Prostate gland (tissue), 2 donors: ENCODE results near the gene ENO2. TPM values are rescaled to one million over a fixed set of nuclear protein-coding genes. Genes with fewer than 3 reads are reported as not detected.

Experiments
- DNase-seq: peaks from one replicate; pipeline ENCODE4 v3.0.0-alpha.2; 2019; ENCODE audit warnings: low spot score
- H3K27ac ChIP-seq, 2 donors: fragments of 200-600 bp; sonication (generic); 2 replicates each; pipeline ENCODE4 v1.5.1; 2017 to 2019
- H3K27me3 ChIP-seq: fragments of 200-600 bp; sonication (generic); replicated peaks from 2 replicates; pipeline ENCODE4 v1.5.1; 2019; ENCODE audit not compliant: insufficient read depth
- H3K36me3 ChIP-seq, 2 donors: fragments of 200-600 bp; sonication (generic); 1 replicate in 1 of 2; 2 replicates in 1 of 2; pipeline versions ENCODE4 v1.5.1 to v1.8.1; 2017 to 2019
- H3K4me1 ChIP-seq: fragments of 200-600 bp; sonication (generic); replicated peaks from 2 replicates; pipeline ENCODE4 v1.5.1; 2019
- H3K4me3 ChIP-seq, 2 donors: fragments of 200-600 bp; sonication (generic); 2 replicates each; pipeline ENCODE4 v1.5.1; 2017 to 2019
- H3K9me3 ChIP-seq: fragments of 200-600 bp; sonication (generic); 2 replicates; pipeline ENCODE4 v1.5.1; 2017
- POLR2A ChIP-seq: fragments of 450-650 bp; IDR thresholded peaks from one replicate; pipeline ENCODE4 v1.6.1; 2016; ENCODE audit warnings: antibody characterized with exemption, mild to moderate bottlenecking
- POLR2AphosphoS5 ChIP-seq: sonication (generic); formaldehyde crosslinking; IDR thresholded peaks from one replicate; pipeline ENCODE4 v1.6.1; 2017; ENCODE audit warnings: antibody characterized with exemption
- WGBS: methylation state at CpG from one replicate; pipeline ENCODE4 v1.1.5; 2018; 5-methylcytosine and 5-hydroxymethylcytosine counted together
- intact Hi-C: fragments of 100-400 bp; cut with DNase I; formaldehyde crosslinking; loops from one replicate; pipeline ENCODE4 v1.14.2; 2022
- total RNA-seq, 2 donors: library from RNA; depleted of rRNA; stranded (reverse); fragments of >200 nt; gene quantifications; one replicate each; pipeline ENCODE4 v1.1.0, GENCODE V29; 2016
- TF ChIP-seq, protein P1 (sequence below), 4 experiments: fragments of 200-600 bp in 2 of 4; fragments of 450-650 bp in 2 of 4; sonication (generic) in 2 of 4; IDR thresholded peaks; 1 replicate in 3 of 4; 2 replicates in 1 of 4; pipeline ENCODE4 v1.5.1; 2016 to 2019; ENCODE audit warnings: antibody characterized with exemption in 4 of 4, mild to moderate bottlenecking in 2 of 4, moderate library complexity in 2 of 4

ENO2 gene
- total RNA-seq, 2 donors from 2014 or later = 6.9 to 13.0 TPM

DNA sequence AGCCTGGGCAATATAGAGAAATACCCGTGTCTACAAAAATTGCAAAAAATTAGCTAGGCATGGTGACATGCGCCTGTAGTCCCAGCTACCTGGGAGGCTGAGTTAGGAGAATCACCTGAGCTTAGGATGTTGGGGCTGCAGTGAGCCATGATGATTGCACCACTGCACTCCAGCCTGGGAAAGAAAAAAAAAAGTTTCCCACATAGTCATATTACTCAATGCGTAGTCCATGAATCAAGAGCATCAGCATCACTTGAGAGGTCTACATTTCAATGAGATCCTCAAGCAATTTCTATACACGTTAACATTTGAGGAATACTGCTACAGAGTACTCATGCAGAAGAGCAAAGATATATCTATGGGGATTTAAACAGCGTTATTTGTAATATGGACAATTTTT lies 15.0 kb upstream of the ENO2 start:
- Histone ChIP-seq H3K4me1 (no peaks in the 10 kb centered on the region), H3K27me3 (no peaks in the 10 kb centered on the region), H3K36me3 (no peaks in the 10 kb centered on the region), H3K27ac (no peak overlapping the region), H3K9me3 (no peaks in the 10 kb centered on the region), H3K4me3 (no peak overlapping the region)
- WGBS = 71% methylated on average over 5 of the region's 5 CpGs
- no peak for DNase-seq
- TF ChIP-seq, protein P1, sequence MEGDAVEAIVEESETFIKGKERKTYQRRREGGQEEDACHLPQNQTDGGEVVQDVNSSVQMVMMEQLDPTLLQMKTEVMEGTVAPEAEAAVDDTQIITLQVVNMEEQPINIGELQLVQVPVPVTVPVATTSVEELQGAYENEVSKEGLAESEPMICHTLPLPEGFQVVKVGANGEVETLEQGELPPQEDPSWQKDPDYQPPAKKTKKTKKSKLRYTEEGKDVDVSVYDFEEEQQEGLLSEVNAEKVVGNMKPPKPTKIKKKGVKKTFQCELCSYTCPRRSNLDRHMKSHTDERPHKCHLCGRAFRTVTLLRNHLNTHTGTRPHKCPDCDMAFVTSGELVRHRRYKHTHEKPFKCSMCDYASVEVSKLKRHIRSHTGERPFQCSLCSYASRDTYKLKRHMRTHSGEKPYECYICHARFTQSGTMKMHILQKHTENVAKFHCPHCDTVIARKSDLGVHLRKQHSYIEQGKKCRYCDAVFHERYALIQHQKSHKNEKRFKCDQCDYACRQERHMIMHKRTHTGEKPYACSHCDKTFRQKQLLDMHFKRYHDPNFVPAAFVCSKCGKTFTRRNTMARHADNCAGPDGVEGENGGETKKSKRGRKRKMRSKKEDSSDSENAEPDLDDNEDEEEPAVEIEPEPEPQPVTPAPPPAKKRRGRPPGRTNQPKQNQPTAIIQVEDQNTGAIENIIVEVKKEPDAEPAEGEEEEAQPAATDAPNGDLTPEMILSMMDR (IDR thresholded peaks at IDR 0.05) = no peak
- no peak for TF ChIP-seq POLR2AphosphoS5
- TF ChIP-seq POLR2A = no peak
- intact Hi-C loops = no loop called here

DNA sequence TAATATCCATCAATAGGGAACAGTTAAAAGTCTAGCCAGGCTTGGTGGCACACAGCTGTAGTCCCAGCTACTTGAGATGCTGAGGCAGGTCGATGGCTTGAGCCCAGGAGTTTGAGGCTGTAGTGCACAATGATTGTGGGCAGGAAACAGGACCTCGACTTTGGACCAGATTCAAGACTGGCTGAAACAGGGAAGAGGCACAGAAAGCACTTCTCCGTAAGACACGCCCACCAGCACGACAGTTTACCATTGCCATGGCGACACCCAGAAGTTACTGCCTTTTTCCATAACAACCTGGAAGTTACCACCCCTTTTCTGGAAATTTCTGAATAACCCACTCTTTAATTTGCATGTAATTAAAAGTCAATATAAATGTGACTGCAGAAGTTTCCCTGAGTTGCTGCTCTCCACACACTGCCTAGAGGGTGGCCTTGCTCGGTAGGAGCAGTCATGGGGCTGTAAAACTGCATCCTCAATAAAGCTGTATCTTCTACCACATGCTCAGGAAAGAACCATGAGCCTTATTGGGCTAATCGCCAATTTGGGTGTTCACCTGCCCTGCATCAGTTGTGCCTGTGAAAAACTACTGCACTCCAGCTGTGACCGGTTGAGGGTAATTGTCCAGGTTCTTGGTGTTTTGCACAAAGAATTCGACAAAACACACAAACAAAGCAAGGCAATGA lies 14.4 kb upstream of the ENO2 start:
- DNase-seq = no peak
- no peaks in the 10 kb centered on the region for H3K4me1 ChIP-seq
- no peaks in the 10 kb centered on the region for H3K9me3 ChIP-seq
- H3K27me3 ChIP-seq = no peaks in the 10 kb centered on the region
- intact Hi-C loops = no loop called here
- H3K27ac ChIP-seq = no peak overlapping the region
- TF ChIP-seq POLR2AphosphoS5 (peak; percentile 14), POLR2A (no peak)
- TF ChIP-seq, protein P1 (IDR thresholded peaks at IDR 0.05) = no peak
- WGBS = 44% methylated on average over 10 of the region's 10 CpGs
- H3K4me3 ChIP-seq = no peak overlapping the region
- no peaks in the 10 kb centered on the region for H3K36me3 ChIP-seq

DNA sequence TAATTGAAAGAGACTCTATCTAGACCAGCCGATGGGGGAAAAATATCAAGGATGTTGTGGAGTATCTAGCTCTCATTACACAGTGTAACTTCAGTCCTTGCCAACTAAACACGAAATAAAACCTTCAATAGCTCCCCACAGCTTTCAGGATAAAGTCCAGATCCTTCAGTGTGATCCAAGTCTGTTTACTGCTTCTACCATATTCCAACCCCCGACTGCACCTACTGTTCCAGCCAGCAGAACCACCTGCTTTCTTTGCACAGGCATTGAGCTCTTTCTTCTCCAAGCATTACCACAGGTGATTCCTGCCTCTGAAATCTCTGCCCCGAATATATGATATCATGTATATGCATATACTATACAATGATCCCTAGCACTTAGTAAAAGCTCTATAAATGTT lies 11.9 kb upstream of the ENO2 start:
- Histone ChIP-seq H3K9me3 (no peaks in the 10 kb centered on the region), H3K27ac (no peak overlapping the region)
- 63% methylated on average over 4 of the region's 4 CpGs for WGBS

DNA sequence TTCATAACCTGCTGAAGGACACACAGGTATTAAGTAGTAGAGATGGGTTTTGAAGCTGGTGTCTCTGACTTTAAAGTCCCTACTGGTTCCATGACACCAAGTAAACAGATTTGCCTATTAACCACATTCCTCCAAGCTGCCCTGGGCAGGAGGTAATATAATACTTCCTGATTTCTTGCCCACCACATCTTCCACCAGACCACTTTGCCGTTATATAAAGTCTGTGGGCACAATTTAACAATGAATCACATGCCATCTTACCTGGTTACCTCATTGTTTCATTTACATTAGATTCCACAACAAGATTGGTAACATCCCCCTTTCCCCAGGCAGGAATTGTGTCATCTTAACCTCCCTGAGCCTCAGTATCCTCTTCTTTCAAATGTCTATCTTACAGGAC lies 10.7 kb upstream of the ENO2 start:
- TF ChIP-seq POLR2AphosphoS5 (no peak), POLR2A (no peak)
- TF ChIP-seq, protein P1 (IDR thresholded peaks at IDR 0.05) = no peak
- Histone ChIP-seq H3K27ac (peak overlapping the region in 1 of 2 donors; percentile 78), H3K27me3 (no peaks in the 10 kb centered on the region), H3K36me3 (no peaks in the 10 kb centered on the region), H3K9me3 (no peaks in the 10 kb centered on the region), H3K4me1 (no peaks in the 10 kb centered on the region), H3K4me3 (no peak overlapping the region)
- WGBS = 32% methylated on average over 1 of the region's 1 CpG
- DNase-seq = no peak
- intact Hi-C loops = no loop called here

More for the DNA sequence above, 11.9 kb upstream of the ENO2 start:
- intact Hi-C loops = no loop called here
- Histone ChIP-seq H3K27me3 (no peaks in the 10 kb centered on the region), H3K36me3 (no peaks in the 10 kb centered on the region), H3K4me1 (no peaks in the 10 kb centered on the region), H3K4me3 (no peak overlapping the region)
- TF ChIP-seq POLR2AphosphoS5 (no peak), POLR2A (no peak)
- DNase-seq = no peak

DNA sequence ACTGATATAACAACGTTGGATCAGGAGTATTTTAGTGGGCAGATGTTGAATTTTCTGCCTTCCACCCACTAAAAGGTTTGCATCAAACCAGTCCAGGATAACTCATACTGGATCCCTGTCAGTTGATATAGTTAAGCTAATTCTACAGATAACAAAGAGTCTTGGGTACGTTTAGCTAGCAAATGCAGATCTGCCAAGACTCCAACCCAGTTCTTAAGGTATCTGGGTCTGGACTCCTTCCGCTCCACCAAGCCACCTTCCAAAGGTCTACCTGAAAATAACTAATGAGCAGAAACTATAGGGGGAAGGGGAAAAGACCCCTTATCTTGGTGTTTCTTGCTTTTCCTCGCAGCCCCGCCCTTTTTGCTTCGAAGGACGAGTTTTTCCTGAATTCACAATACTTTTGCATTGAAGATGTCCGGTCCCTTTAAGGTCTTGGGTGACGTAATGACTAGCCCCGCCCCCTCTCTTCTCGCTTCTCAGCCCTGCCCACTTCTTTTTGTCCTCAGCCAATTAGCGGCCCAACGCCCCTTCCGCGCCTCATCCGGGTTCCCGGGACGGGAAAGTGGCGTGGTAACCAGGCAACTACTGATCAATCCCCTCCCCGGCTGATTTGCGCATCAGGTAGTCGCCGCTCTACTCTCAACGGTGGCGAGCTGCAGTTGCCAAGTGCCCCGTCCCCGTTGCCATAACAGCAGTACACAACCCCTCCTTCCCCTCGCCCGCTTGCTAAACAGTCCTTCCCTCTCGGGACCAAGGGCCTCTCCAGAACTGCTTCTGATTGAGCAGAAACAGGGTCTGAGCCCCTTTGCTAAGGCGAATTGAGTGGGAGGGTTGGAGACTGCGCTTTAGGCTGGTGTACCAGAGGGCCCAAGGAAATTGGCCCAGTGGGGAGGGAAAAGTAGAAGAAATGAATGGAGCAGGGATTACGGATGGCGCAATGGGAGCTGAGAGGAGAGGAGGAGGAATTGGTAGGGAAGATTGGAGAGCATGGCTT lies 9.8 kb upstream of the ENO2 start, which contains the start of gene LRRC23:
Gene LRRC23 (plus strand): TSS at position 543 of the 997 bp plus-strand sequence. CDS start 812 bp downstream, outside the sequence.
- peak within 1 kb of the TSS; percentile 48 to 60 for H3K4me3 ChIP-seq
- WGBS = 3% methylated on average over 34 of the region's 34 CpGs
- no peaks in the 10 kb centered on the region for H3K27me3 ChIP-seq
- peak; percentile 97 for DNase-seq
- H3K9me3 ChIP-seq = no peaks in the 10 kb centered on the region
- no peaks in the 10 kb centered on the region for H3K36me3 ChIP-seq
- TF ChIP-seq POLR2AphosphoS5 (peak; percentile 98), POLR2A (peak; percentile 50)
- TF ChIP-seq, protein P1 (IDR thresholded peaks at IDR 0.05) = no peak
- peak within 1 kb of the TSS; percentile 78 to 82 for H3K27ac ChIP-seq
- no peaks in the 10 kb centered on the region for H3K4me1 ChIP-seq
- intact Hi-C loops = no loop called here
